Measurements from ENCODE around the gene NAAA. TPM values are rescaled to one million over a fixed set of nuclear protein-coding genes. Genes with fewer than 3 reads are reported as not detected.

NAAA gene
- total RNA-seq, 2 donors from 2014 or later = 174 to 1,058 TPM

- Histone ChIP-seq H3K4me1 (replicated peaks) (no peaks in the 10 kb centered on the region), H3K27ac (no peak overlapping the region), H3K4me3 (no peak overlapping the region), H3K27me3 (replicated peaks; ENCODE audit: insufficient read depth) (no peaks in the 10 kb centered on the region), H3K9me3 (no peaks in the 10 kb centered on the region), H3K36me3 (no peaks in the 10 kb centered on the region)
- DNase-seq (ENCODE audit: low spot score) = no peak
- TF ChIP-seq POLR2AphosphoS5 (IDR thresholded peaks at IDR 0.05) (no peak), POLR2A (IDR thresholded peaks at IDR 0.05) (no peak)
- TF ChIP-seq, protein P1, sequence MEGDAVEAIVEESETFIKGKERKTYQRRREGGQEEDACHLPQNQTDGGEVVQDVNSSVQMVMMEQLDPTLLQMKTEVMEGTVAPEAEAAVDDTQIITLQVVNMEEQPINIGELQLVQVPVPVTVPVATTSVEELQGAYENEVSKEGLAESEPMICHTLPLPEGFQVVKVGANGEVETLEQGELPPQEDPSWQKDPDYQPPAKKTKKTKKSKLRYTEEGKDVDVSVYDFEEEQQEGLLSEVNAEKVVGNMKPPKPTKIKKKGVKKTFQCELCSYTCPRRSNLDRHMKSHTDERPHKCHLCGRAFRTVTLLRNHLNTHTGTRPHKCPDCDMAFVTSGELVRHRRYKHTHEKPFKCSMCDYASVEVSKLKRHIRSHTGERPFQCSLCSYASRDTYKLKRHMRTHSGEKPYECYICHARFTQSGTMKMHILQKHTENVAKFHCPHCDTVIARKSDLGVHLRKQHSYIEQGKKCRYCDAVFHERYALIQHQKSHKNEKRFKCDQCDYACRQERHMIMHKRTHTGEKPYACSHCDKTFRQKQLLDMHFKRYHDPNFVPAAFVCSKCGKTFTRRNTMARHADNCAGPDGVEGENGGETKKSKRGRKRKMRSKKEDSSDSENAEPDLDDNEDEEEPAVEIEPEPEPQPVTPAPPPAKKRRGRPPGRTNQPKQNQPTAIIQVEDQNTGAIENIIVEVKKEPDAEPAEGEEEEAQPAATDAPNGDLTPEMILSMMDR (IDR thresholded peaks at IDR 0.05) = no peak
- intact Hi-C loops (cut with DNase I) = loop anchor here (5.0 kb wide), 1 partner anchor 44 kb away; the partner anchor contains the start of gene NAAA
These were observed 42.3 kb downstream of the NAAA start for GRCh38 chr4:75898536-75898935.

DNA sequence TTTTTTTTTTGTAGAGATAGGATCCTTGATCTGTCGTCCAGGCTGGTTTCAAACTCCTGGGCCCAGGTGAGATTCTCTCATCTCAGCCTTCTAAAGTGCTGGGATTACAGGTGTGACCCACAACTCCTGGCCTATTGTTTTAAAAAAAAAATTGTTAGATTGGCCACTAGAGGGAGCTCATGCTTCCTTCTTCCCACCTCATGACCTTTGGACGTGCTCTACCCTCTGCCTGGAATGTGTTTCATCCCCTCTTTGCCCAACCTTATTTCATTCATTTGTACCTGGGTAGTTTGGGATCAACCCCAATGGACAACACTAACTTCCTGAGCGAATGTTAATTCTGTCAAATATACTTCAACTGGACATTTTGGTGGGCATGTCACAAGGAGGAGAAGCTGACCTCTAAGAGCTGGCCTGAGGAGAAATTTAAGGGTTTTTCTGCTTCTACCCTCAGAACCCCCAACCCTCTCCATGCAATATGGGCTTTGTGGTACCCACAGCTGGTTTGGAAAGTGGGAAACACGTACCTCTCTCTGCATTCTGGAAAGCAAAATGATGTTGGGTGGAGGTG, 45.0 kb downstream of the NAAA start:
- Histone ChIP-seq H3K27me3 (replicated peaks; ENCODE audit: insufficient read depth) (no peaks in the 10 kb centered on the region), H3K9me3 (no peaks in the 10 kb centered on the region), H3K4me1 (replicated peaks) (no peaks in the 10 kb centered on the region), H3K36me3 (no peaks in the 10 kb centered on the region), H3K27ac (no peak overlapping the region), H3K4me3 (no peak overlapping the region)
- WGBS = 53% methylated on average over 4 of the region's 4 CpGs
- TF ChIP-seq POLR2AphosphoS5 (IDR thresholded peaks at IDR 0.05) = no peak
- TF ChIP-seq POLR2A (IDR thresholded peaks at IDR 0.05) = no peak
- TF ChIP-seq, protein P1 (IDR thresholded peaks at IDR 0.05) = peak; percentile 44 to 67 (median 51)
- no peak for DNase-seq (ENCODE audit: low spot score)
- intact Hi-C loops (cut with DNase I) = loop anchor here (5.0 kb wide), 1 partner anchor 46 kb away; the partner anchor contains the start of gene NAAA

DNA sequence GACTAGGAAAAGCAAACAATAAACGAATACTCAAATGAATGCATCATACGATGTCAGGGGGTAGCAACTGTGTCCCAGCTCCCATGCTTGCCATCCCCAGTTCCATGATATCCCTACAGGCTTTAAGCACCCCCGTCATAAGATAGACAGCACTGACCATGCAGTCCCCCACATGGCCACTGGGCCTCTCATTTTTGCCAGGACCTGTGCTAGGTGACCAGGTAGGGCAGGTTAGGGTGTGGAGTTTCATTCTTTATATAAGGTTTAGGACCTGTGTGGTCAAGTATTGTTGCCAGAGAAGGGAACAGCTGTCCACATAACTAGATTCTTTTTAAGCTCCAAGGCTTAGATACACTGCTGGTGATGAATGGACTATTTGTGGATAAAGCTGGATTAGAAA, 48.3 kb downstream of the NAAA start:
- no peak overlapping the region for H3K27ac ChIP-seq

DNA sequence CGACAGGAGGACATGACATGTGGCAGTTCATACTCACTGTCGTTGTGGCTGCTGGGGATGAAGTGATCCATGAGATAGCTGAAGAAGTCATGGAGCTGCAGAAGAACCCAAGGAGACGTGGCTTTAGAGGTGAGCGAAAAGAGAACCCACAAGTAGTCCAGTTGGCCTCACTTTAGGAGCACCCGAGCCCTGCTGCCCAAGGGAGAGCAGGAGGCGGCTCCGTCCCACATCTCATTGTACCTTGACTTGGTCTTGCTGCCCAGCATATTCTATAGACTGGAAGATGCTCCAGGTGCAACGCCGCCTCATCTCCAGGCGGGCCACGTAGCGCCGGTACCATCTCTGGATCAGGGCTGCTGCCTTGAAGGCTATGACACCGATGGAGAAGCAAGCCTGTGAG, 49.2 kb downstream of the NAAA start:
- intact Hi-C loops (cut with DNase I) = no loop called here
- no peak overlapping the region for H3K4me3 ChIP-seq
- WGBS = 93% methylated on average over 14 of the region's 14 CpGs

More for the DNA sequence above, 48.3 kb downstream of the NAAA start:
- no peaks in the 10 kb centered on the region for H3K9me3 ChIP-seq
- H3K27me3 ChIP-seq (replicated peaks; ENCODE audit: insufficient read depth) = no peaks in the 10 kb centered on the region
- 71% methylated on average over 3 of the region's 3 CpGs for WGBS
- no peak for DNase-seq (ENCODE audit: low spot score)
- H3K36me3 ChIP-seq = no peaks in the 10 kb centered on the region
- H3K4me3 ChIP-seq = no peak overlapping the region
- no peaks in the 10 kb centered on the region for H3K4me1 ChIP-seq (replicated peaks)
- no peak for TF ChIP-seq POLR2A (IDR thresholded peaks at IDR 0.05)
- no peak for TF ChIP-seq POLR2AphosphoS5 (IDR thresholded peaks at IDR 0.05)
- intact Hi-C loops (cut with DNase I) = no loop called here

DNA sequence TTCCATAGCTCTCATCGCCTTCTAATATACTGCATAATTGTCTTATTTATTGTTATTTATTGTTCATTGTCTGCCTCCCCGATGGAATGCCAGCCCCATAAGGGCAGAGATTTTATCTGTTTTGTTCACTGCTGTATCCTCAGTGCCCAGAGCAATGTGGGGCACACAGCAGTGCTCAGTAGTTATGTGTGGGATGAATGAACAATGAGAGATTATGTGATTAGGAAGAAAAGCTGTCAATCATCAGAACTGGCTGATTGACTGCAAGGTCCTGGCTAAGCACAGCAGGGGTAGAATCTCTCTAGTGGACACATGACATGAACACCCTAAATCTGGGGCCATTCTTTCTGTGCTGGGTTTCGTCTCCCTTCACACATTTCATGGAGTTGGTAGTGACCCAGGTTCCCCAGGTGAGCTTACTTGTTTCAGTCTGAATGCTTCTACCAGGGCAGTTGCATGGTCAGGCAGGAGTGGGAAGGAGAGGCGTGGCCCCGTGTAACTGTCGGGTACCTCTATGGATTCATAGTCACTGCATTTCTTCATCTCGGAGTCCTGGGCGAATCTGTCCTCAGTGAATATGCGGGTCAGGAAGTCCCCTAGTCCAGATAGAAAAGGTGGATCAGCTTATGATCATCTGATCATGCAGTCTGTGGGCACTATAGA, 51.1 kb downstream of the NAAA start:
- 85% methylated on average over 9 of the region's 9 CpGs for WGBS
- TF ChIP-seq POLR2A (IDR thresholded peaks at IDR 0.05) (no peak), POLR2AphosphoS5 (IDR thresholded peaks at IDR 0.05) (no peak)
- TF ChIP-seq, protein P1 (IDR thresholded peaks at IDR 0.05) = no peak
- intact Hi-C loops (cut with DNase I) = no loop called here

More for the DNA sequence above, 49.2 kb downstream of the NAAA start:
- H3K4me1 ChIP-seq (replicated peaks) = no peaks in the 10 kb centered on the region
- TF ChIP-seq, protein P1 (IDR thresholded peaks at IDR 0.05) = no peak
- TF ChIP-seq POLR2AphosphoS5 (IDR thresholded peaks at IDR 0.05) = no peak
- TF ChIP-seq POLR2A (IDR thresholded peaks at IDR 0.05) = no peak
- no peaks in the 10 kb centered on the region for H3K36me3 ChIP-seq
- no peak overlapping the region for H3K27ac ChIP-seq
- no peak for DNase-seq (ENCODE audit: low spot score)
- H3K27me3 ChIP-seq (replicated peaks; ENCODE audit: insufficient read depth) = no peaks in the 10 kb centered on the region
- H3K9me3 ChIP-seq = no peaks in the 10 kb centered on the region

More for the DNA sequence above, 51.1 kb downstream of the NAAA start:
- no peak for DNase-seq (ENCODE audit: low spot score)
- H3K9me3 ChIP-seq = no peaks in the 10 kb centered on the region
- no peaks in the 10 kb centered on the region for H3K36me3 ChIP-seq
- H3K4me3 ChIP-seq = no peak overlapping the region
- no peak overlapping the region for H3K27ac ChIP-seq
- no peaks in the 10 kb centered on the region for H3K27me3 ChIP-seq (replicated peaks; ENCODE audit: insufficient read depth)
- no peaks in the 10 kb centered on the region for H3K4me1 ChIP-seq (replicated peaks)
